GM08714 (cell line): Measurements from ENCODE around the gene PLEKHH2.

Experiments
- H3K4me3 ChIP-seq: fragments of 200-500 bp; sonication (Bioruptor generic); 2 replicates; pipeline ENCODE4 v1.5.1; 2014; ENCODE audit warnings: mild to moderate bottlenecking, low read length, inconsistent platforms
- ZNF274 ChIP-seq: IDR thresholded peaks from 2 replicates; pipeline ENCODE4 v1.6.1; 2012; ENCODE audit warnings: mild to moderate bottlenecking, low read depth, low read length

Gene PLEKHH2

DNA sequence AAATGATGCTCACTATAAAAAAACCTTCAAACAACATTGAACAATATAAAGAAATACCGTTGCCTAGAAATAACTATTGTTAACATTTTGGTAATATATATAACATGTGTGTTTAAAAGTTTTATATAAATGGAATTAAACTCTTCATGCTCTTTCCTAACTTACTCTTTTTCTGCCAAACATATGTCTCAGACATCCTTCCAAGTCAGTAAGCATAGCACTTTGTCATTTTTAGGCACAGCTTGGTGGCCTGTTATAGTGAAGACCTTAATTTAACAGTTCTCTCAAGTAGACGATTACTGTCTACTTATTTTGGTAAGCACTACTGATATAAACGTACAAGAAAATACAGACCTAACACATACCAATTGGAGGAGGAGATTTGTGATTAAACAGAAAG is 177.7 kb downstream of the PLEKHH2 start:
- TF ChIP-seq ZNF274, result no peak
- H3K4me3 ChIP-seq, result no peak overlapping the region
